Kidney tubule cell (primary cell): ENCODE measurements around the gene MUC5B.
"Not testable (repeated sequence)": the region's sequence is repeated elsewhere in the genome, so short reads cannot be mapped to it uniquely, and the experiment has no call there.

Experiments
- DNase-seq: peaks from one replicate; pipeline ENCODE4 v3.0.0-alpha.2; 2018; ENCODE audit warnings: low spot score

The MUC5B gene

DNA sequence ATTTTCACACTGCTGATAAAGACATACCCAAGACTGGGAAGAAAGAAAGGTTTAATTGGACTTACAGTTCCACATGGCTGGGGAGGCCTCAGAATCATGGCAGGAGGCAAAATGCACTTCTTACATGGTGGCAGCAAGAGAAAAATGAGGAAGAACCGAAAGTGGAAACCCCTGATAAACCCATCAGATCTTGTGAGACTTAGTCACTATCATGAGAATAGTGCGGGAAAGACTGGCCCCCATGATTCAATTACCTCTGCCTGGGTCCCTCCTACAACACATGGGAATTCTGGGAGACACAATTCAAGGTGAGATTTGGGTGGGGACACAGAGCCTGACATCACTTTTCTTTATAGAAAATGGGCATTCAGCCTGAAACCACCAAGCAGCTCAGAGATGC lies 44.1 kb downstream of the MUC5B start:
- not testable (repeated sequence) for DNase-seq

DNA sequence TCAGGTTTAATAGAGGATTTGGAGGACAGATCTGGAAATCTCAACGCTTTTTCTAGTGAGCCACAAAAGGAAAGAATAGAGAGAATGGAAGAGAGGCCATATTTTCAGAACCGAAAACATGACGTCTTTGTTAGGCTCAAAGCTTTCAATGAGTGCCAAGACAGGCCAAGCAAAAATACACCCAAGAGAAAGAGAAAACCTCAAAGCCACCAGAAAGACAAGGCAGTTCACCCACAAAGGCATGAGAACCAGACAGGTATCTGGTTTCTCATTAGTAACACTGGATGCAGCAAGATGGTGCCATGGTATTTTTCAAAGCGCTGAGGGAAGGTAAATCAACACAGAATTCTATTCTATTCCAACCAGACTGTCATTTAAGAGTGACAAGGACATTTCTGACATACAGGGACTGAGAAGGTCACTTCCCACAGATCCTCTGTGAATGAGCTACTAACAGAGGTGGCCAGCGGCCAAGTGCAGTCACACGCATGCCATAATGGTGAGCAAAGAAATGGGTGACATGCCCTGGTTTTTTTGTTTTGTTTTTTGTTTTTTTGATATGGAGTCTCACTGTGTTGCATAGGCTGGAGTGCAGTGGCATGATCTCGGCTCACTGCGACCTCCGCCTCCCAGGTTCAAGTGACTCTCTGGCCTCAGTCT lies 44.7 kb downstream of the MUC5B start:
- peak; percentile 64 for DNase-seq

GRCh38 chr11:1269957-1270356 lies 47.1 kb downstream of the MUC5B start:
- DNase-seq: no peak

DNA sequence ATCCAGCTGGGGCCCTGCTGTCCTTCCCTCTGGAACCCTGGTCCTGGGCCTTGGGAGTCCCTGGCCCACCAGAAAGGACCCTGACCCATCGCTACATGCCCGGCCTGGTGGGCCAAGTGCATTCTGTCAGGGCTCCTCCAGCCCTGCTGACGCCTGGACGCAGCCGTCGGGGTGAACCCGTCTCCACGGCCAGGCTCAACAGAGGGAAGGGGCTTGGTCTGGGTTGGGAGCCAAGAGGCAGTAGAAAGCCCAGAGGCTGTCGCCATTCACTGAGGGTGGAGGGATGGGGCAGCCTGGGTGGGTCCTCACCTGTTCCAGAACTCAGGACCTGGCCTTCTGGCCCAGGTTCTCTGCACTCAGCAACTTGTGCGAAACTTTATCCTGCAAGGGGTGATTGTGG lies 47.6 kb downstream of the MUC5B start:
- DNase-seq: no peak

DNA sequence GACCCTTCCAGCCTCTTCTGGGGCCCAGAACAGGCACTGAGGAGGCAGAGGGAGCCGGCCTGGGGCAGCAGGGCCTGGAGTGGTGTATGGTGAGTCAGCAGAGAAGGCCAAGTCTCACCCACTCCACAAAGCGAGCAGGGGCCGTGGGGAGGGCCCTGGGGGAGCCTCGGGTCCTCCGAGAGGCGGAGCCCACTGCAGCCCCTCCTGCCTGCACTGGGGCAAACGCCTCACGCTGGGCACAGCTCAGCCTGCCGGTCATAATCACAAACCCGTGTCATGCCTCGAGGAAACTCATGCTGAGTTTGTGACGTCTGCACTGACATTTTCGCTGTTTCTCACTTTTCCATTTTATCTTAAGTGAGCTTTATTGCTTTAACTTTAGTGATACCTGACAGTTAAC lies 48.1 kb downstream of the MUC5B start:
- DNase-seq: no peak

DNA sequence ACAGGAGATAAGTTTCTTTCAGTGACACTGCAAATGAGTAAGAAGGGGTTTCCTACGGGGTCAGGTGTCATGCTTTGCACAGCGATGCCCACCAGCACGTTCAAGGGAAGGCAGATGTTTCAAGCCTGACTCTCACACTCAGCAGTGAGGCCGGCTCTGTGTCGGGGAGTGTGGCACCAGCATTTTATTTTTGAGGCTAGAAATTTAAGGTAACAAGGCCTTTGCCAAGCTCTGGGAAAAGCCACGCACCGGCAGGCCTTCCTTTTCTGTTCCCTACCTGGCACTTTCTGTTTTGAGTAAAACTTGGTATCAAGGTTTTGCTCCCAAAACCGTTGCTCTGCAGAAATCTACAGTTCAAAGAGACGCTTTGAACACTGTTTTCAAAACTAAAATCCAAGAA lies 48.5 kb downstream of the MUC5B start:
- no peak for DNase-seq

DNA sequence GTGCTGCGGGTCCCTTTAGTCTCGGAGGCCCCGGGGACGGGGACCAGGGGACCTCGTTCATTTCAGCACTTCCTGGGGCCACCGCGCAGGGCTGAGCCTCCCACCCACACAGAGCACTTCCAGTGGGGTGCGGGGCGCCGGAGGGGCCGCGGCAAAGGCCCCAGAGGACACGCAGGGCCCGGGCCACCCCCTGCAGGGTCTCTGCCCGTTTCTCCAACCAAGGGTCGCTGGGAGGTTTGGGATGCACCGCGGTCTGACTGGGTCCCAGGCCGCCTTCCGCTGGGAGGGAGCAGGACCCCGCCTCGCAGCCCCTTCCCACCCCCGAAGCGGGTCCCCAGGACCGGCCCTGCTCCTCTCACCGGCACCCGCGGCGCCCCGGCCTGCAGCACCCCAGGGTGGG lies 49.1 kb downstream of the MUC5B start:
- no peak for DNase-seq

GRCh38 chr11:1272531-1272930 lies 49.7 kb downstream of the MUC5B start:
- no peak for DNase-seq

GRCh38 chr11:1274501-1274900 lies 51.6 kb downstream of the MUC5B start:
- no peak for DNase-seq

DNA sequence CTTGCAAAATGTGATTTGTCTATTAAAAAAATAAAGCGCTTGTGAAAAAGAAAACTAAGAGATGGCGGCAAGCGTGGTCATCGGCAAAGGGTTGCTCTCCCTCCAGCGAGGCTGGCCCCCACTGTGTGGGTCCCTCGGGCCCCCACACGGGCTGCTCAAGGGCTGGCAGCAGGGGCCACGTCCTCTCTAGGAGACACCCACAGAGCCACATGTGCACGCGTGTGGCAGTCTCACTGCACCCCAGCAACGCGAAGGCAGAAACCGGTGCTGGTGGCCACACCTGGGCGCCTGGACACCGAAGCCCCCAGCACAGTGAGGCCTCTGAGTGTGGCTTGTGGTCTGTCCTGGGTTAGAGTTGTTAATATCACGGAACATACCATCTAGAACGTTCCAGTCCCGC lies 52.2 kb downstream of the MUC5B start:
- DNase-seq: no peak

DNA sequence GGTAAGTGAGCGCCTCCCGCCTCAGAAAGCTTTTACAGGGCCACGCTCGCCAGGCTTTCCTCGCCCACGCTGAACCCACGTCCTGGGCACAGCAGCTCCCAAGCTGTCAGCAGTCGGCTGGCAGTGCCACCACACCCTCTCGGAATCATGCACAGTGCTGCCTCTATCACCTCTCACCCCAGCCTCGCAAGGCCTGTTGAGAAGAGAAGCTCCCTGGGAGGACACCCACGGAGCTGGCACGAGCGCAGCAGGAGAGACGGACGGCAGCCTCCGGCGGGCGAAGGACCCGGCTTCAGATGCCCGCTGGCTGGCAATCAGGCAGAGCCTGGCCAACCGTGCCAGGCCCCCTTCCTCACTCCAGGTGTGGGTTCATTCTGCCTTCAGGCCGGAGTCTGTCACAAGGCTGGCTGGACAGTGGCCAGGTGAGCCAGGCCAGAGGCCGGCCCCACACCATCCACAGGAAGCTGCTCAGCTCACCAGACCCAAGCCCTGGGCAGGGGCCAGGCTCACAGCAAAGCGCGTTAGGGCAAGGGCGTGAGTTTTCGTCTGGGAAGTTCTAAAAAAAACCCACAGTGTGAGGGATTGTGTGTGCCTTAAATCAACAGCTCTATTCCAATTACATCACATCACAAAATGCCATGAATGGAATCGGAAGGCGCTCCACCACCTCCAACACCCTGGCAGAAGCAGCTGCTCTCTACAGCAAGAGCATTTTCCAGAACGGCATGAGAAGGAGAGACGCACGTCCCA lies 53.4 kb downstream of the MUC5B start:
- DNase-seq: no peak

DNA sequence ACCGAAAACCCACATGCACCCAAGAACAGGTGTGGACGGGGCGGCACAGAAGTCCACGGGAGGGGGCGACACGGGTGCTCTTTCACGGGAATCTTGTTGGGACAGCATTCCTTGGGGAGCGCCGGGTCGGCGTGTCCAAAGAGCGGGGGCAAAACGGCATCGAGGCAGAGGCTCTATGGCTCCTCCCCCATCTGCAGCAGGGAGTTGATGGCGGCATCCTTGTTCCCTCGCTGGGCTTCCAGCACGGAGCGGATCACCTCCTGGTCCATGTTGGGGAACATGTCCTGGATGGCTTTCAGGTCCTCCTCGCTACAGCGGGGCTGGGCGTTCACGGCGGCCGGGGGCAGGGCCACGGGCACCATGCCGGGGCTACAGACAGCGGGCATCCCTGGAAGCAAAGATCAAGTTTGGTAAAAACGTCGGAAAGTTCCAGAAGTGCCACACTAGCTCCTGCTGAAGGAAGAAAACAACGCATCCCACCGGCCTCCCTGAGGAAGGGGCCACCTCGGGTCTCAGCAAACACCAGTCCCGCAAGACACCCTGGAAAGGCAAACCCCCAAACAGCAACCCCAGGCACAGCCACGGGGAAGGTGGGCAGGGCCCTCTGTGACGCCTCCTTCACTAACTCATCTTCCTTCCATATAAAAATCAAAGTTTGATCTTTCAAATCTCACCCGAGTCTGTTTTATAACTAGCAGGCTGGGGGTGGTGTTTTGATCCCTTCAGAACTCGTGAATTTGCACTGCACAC lies 54.2 kb downstream of the MUC5B start:
- DNase-seq: no peak

DNA sequence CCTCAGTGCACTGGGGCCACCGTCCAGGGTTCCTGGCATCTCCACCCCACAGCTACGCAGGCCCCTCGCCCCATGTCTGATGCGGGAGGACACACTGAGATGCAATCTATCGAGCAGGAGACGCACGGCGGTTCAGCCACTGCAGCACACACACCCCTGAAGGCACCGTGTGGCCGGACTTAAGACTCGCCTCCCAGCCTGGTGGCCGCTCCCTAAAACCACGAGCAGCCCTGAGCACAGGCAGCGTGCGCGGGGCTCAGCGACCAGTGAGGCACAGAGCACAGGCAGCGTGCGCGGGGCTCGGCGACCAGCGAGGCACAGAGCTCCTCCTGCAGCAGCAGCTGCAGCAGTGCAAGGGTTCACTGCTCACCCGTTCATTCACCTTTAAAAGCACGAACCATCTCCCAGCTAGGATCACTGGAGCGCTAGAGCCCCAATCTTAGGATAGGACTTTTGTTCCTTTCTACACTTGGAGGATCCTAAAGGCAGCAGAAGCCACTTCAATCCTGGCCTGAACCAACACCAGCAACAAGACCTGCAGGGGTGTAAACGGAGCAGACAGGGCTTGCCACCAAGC lies 55.2 kb downstream of the MUC5B start:
- DNase-seq: no peak

DNA sequence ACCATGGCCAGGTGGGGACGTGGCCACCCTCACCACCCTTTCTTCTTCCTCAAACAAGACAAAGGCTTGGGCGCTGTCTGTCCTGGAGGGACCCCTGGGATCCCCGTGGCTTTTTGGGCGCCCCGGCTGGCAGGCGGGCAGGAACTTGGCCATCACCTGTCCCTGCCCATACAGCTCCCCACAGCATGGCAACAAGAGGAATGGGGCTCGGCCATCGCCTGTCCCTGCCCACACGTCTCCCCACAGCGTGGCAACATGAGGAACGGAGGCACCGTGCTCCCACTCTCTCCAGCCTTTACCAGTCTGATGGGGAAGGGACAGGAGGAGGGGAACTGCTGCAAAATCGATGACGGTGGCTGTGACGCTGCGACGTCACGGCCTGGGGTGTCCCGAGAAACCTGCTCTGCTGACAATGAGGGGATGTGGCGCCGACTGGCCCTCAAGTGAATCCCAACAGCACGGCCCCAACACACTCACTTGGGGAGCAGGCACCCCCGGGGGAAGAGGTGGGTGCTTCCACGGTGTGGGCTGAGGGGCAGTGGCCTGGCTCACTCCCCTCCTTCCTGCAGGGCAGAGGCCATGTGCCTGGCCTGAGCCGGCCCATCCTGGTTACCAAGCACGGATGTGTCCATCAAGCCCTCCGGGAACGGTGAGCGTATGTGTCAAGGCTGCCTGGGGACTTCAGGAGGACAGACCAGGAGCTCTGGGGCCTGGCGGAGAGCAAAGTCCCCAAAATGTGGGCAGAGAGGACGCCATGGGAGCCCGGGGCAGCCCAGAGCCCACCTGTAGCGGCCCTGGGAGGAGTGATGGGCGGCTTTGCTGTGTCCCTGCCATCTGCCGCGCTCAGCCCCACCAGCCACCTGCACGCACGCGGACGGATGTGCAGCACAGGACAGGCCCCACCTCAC lies 56.2 kb downstream of the MUC5B start:
- no peak for DNase-seq

DNA sequence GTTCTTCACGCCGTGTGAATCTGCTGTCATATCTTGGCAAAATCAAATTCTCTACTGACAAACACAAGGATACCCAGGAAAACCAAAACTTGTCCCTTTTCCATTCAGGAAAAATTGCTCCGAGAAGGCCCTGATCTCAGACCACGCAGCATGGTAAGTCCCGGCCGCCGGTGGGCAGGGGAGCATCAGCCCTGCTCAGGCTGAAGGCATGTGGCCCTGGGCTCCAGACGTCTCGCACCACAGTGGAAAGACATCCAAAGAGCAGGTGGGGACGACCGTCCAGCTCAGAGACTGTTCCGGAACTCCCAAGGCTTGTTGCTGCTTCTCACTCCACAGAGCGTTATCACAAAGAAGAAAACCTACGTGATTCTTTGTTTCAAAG lies 56.8 kb downstream of the MUC5B start:
- DNase-seq: no peak

GRCh38 chr11:1280116-1281035 lies 57.5 kb downstream of the MUC5B start:
- DNase-seq: no peak

DNA sequence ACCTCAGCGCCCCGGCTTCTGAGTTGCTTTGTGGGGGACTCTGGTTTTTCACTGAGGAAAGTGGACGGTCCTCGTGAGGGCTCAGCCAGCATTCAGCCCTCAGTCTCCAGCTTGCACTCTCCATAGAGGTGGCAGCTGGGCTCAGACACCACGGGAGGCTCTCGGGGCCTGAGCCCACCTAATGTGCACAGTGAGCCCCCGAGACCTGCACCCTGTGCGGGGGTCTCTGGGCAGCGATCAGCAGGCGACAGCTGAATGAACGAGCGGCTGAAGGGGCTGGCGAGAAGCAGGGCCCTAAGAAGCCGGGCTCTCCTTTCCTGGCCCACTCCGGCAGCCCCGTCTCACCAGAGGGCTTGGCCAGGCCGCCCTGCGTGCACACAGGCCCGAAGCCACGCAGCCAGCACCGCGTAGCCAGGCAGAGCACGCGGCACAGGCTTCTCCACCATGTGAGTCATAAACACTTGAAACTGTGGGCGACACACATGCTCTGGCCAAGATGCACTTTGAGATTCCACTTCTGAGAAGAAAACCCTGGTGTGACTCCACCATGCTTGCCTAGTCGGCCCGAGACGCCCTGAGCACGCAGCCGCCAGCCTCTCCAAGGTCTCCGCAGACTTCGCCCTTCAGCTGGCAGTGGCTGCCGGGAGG lies 58.6 kb downstream of the MUC5B start:
- no peak for DNase-seq

GRCh38 chr11:1281974-1282365 lies 59.1 kb downstream of the MUC5B start:
- no peak for DNase-seq

DNA sequence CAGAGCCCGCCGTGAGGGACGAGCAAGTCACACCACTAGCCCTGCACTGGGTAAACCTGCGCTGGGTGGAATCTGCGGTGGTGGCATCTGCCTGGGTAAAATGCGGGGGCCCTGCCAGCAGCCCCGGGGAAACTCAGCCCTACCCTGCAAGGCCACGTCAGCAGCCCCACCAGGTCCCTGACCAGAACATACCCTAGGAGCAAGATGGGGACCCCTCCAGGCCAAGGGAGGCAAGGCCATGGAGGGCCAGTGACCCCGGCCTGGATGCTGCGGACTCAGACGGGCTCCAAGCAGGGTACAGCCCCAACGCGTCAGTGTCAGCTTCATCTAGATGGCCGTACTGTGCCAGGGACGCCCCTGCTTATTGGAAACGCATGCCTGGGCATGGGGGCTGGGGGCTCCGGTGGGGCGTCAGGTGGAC lies 60.2 kb downstream of the MUC5B start:
- no peak for DNase-seq

GRCh38 chr11:1283906-1284305 lies 61.0 kb downstream of the MUC5B start:
- no peak for DNase-seq
